CD4-positive, CD25-positive, alpha-beta regulatory T cell (primary cell): ENCODE data around the gene PPP3CB. TPM values are rescaled to one million over a fixed set of nuclear protein-coding genes. Genes with fewer than 3 reads are reported as not detected.
"Not testable (repeated sequence)": the region's sequence is repeated elsewhere in the genome, so short reads cannot be mapped to it uniquely, and the experiment has no call there.

ENCODE experiments used
- ATAC-seq, 2 donors: fragments of 150-1000 bp; cut with Tn5 transposase; one replicate each; pipeline ENCODE4 v1.10.0; 2021; ENCODE audit warnings: low read depth in 2 of 2, moderate number of reproducible peaks in 2 of 2, moderate library complexity in 1 of 2
- DNase-seq, 3 donors: peaks; one replicate each; pipeline versions ENCODE4 v3.0.0 to v3.0.0-alpha.2; 2012 to 2022; ENCODE audit warnings: mixed read lengths in 1 of 3
- H3K27ac ChIP-seq: one replicate; pipeline ENCODE4 v1.7.0; 2013; ENCODE audit warnings: mild to moderate bottlenecking, low read length; ENCODE audit not compliant: insufficient read depth, poor library complexity, severe bottlenecking
- H3K27me3 ChIP-seq: one replicate; pipeline ENCODE4 v1.7.0; 2013; ENCODE audit warnings: low read length; ENCODE audit not compliant: control insufficient read depth, insufficient read depth
- H3K36me3 ChIP-seq: one replicate; pipeline ENCODE4 v1.7.0; 2013; ENCODE audit warnings: mild to moderate bottlenecking, low read length, moderate library complexity; ENCODE audit not compliant: control insufficient read depth, insufficient read depth
- H3K4me1 ChIP-seq: 2 replicates; pipeline ENCODE4 v1.7.0; 2013; ENCODE audit warnings: mild to moderate bottlenecking, low read length; ENCODE audit not compliant: insufficient read depth, control insufficient read depth, poor library complexity, severe bottlenecking
- H3K4me3 ChIP-seq: one replicate; pipeline ENCODE4 v1.7.0; 2013; ENCODE audit warnings: low read depth, mild to moderate bottlenecking, low read length, moderate library complexity
- H3K9me3 ChIP-seq, 2 experiments: 1 replicate in 1 of 2; 2 replicates in 1 of 2; pipeline ENCODE4 v1.7.0; 2013; ENCODE audit warnings: low read length in 2 of 2, mild to moderate bottlenecking in 1 of 2, moderate library complexity in 1 of 2; ENCODE audit not compliant: control insufficient read depth in 2 of 2
- H3K27ac Mint-ChIP-seq, 3 donors: one replicate each; pipeline ENCODE4 v1.8.0; 2020 to 2022; ENCODE audit warnings: mild to moderate bottlenecking in 3 of 3, mixed read lengths in 3 of 3, moderate library complexity in 2 of 3
- H3K27me3 Mint-ChIP-seq: one replicate; pipeline ENCODE4 v1.8.0; 2022; ENCODE audit warnings: mild to moderate bottlenecking, mixed read lengths
- H3K36me3 Mint-ChIP-seq: one replicate; pipeline ENCODE4 v1.8.0; 2020; ENCODE audit warnings: mixed read lengths
- H3K4me1 Mint-ChIP-seq, 4 donors: one replicate each; pipeline ENCODE4 v1.8.0; 2020 to 2022; ENCODE audit warnings: mixed read lengths in 4 of 4, mild to moderate bottlenecking in 1 of 4
- H3K4me3 Mint-ChIP-seq, 4 donors: one replicate each; pipeline ENCODE4 v1.8.0; 2020 to 2022; ENCODE audit warnings: mild to moderate bottlenecking in 4 of 4, mixed read lengths in 4 of 4, moderate library complexity in 3 of 4
- H3K9me3 Mint-ChIP-seq, 7 donors: one replicate each; pipeline ENCODE4 v1.8.0; 2020 to 2022; ENCODE audit warnings: mixed read lengths in 7 of 7, mild to moderate bottlenecking in 3 of 7, moderate library complexity in 2 of 7
- polyA plus RNA-seq, 4 donors: library from polyadenylated mRNA; unstranded; fragments of 300-500 nt; fragmentation: Illumina TruSeq; gene quantifications; one replicate each; pipeline ENCODE4 v1.2.3, GENCODE V29; 2021
- total RNA-seq: library from RNA; stranded (reverse); gene quantifications from one replicate; pipeline ENCODE4 v1.2.3, GENCODE V29; 2022

PPP3CB gene
- total and polyA plus RNA-seq, 5 donors from 2014 or later, result 10.8 to 42.4 (median 11.2) TPM

GRCh38 chr10:73406846-73407245 lies 89.0 kb downstream of the PPP3CB start:
- no peaks in the 10 kb centered on the region for H3K9me3 ChIP-seq
- Mint-ChIP-seq H3K4me1 (peaks cover 34 to 82% (median 58%) of the 10 kb centered on the region in 4 donors), H3K36me3 (peaks cover 17% of the 10 kb centered on the region), H3K9me3 (no peaks in the 10 kb centered on the region), H3K27ac (no peak overlapping the region), H3K27me3 (no peaks in the 10 kb centered on the region), H3K4me3 (peak overlapping the region in 1 of 4 donors; percentile 13)
- DNase-seq (no peak), ATAC-seq (no peak)
- H3K4me1 ChIP-seq, result peaks cover 17% of the 10 kb centered on the region
- peaks cover 3% of the 10 kb centered on the region for H3K36me3 ChIP-seq
- H3K4me3 ChIP-seq, result no peak overlapping the region
- H3K27me3 ChIP-seq, result no peaks in the 10 kb centered on the region
- H3K27ac ChIP-seq, result no peak overlapping the region

- Mint-ChIP-seq H3K27me3 (no peaks in the 10 kb centered on the region), H3K27ac (peak overlapping the region in 1 of 3 donors; percentile 48), H3K36me3 (peaks cover 12% of the 10 kb centered on the region), H3K9me3 (no peaks in the 10 kb centered on the region), H3K4me1 (peaks cover 30 to 72% (median 48%) of the 10 kb centered on the region in 4 donors), H3K4me3 (peak overlapping the region in 1 of 4 donors; percentile 5)
- Histone ChIP-seq H3K4me1 (peaks cover 8% of the 10 kb centered on the region), H3K4me3 (no peak overlapping the region), H3K36me3 (peaks cover 4% of the 10 kb centered on the region), H3K9me3 (no peaks in the 10 kb centered on the region), H3K27ac (no peak overlapping the region), H3K27me3 (no peaks in the 10 kb centered on the region)
- no peak for DNase-seq
- ATAC-seq, result no peak
These were observed 90.3 kb downstream of the PPP3CB start for GRCh38 chr10:73405556-73405955.

GRCh38 chr10:73404690-73405089 lies 91.1 kb downstream of the PPP3CB start:
- Mint-ChIP-seq H3K9me3 (no peaks in the 10 kb centered on the region), H3K36me3 (peaks cover 8% of the 10 kb centered on the region), H3K27me3 (no peaks in the 10 kb centered on the region), H3K27ac (peak overlapping the region in 1 of 3 donors; percentile 5), H3K4me1 (peaks cover 25 to 66% (median 42%) of the 10 kb centered on the region in 4 donors), H3K4me3 (no peak overlapping the region)
- DNase-seq (no peak), ATAC-seq (no peak)
- Histone ChIP-seq H3K9me3 (no peaks in the 10 kb centered on the region), H3K4me3 (no peak overlapping the region), H3K27ac (no peak overlapping the region), H3K36me3 (peaks cover 11% of the 10 kb centered on the region), H3K4me1 (no peaks in the 10 kb centered on the region), H3K27me3 (no peaks in the 10 kb centered on the region)

GRCh38 chr10:73401636-73402035 lies 94.2 kb downstream of the PPP3CB start:
- Mint-ChIP-seq H3K27ac (no peak overlapping the region), H3K4me1 (peaks cover 5 to 44% (median 26%) of the 10 kb centered on the region in 4 donors), H3K36me3 (peaks cover 19% of the 10 kb centered on the region), H3K27me3 (no peaks in the 10 kb centered on the region), H3K9me3 (no peaks in the 10 kb centered on the region), H3K4me3 (no peak overlapping the region)
- Histone ChIP-seq H3K36me3 (peaks cover 35% of the 10 kb centered on the region), H3K9me3 (no peaks in the 10 kb centered on the region), H3K4me3 (no peak overlapping the region), H3K27me3 (no peaks in the 10 kb centered on the region), H3K4me1 (no peaks in the 10 kb centered on the region), H3K27ac (no peak overlapping the region)
- ATAC-seq (no peak), DNase-seq (no peak)

GRCh38 chr10:73399063-73399462 lies 96.8 kb downstream of the PPP3CB start:
- ATAC-seq (no peak), DNase-seq (no peak)
- Mint-ChIP-seq H3K27me3 (no peaks in the 10 kb centered on the region), H3K4me3 (no peak overlapping the region), H3K27ac (peak overlapping the region in 1 of 3 donors; percentile 56), H3K4me1 (peaks cover 0 to 23% (median 14%) of the 10 kb centered on the region in 4 donors), H3K9me3 (no peaks in the 10 kb centered on the region), H3K36me3 (peaks cover 32% of the 10 kb centered on the region)
- Histone ChIP-seq H3K27ac (no peak overlapping the region), H3K27me3 (no peaks in the 10 kb centered on the region), H3K4me3 (no peak overlapping the region), H3K4me1 (no peaks in the 10 kb centered on the region), H3K9me3 (peaks cover 0 to 3% of the 10 kb centered on the region in 2 experiments), H3K36me3 (peaks cover 56% of the 10 kb centered on the region)

GRCh38 chr10:73398024-73398423 lies 97.8 kb downstream of the PPP3CB start:
- H3K4me3 Mint-ChIP-seq, result no peak overlapping the region
- H3K4me1 Mint-ChIP-seq, result peaks cover 0 to 19% (median 8%) of the 10 kb centered on the region in 4 donors
- H3K27ac ChIP-seq, result no peak overlapping the region
- peaks cover 58% of the 10 kb centered on the region for H3K36me3 ChIP-seq
- DNase-seq (no peak), ATAC-seq (no peak)
- H3K9me3 Mint-ChIP-seq, result no peaks in the 10 kb centered on the region
- peaks cover 40% of the 10 kb centered on the region for H3K36me3 Mint-ChIP-seq
- no peak overlapping the region for H3K27ac Mint-ChIP-seq
- no peak overlapping the region for H3K4me3 ChIP-seq
- H3K27me3 ChIP-seq, result no peaks in the 10 kb centered on the region
- H3K4me1 ChIP-seq, result no peaks in the 10 kb centered on the region
- H3K27me3 Mint-ChIP-seq, result no peaks in the 10 kb centered on the region
- peaks cover 0 to 3% of the 10 kb centered on the region in 2 experiments for H3K9me3 ChIP-seq

- not testable (repeated sequence) for ATAC-seq, H3K27me3 ChIP-seq, H3K4me3 Mint-ChIP-seq, H3K9me3 ChIP-seq, H3K27ac ChIP-seq, H3K4me1 ChIP-seq, H3K9me3 Mint-ChIP-seq, DNase-seq, H3K27me3 Mint-ChIP-seq, H3K4me3 ChIP-seq, H3K27ac Mint-ChIP-seq
- Mint-ChIP-seq H3K36me3 (peaks cover 50% of the 10 kb centered on the region), H3K4me1 (peaks cover 4 to 20% (median 8%) of the 10 kb centered on the region in 4 donors)
- peaks cover 67% of the 10 kb centered on the region for H3K36me3 ChIP-seq
These were observed 101.5 kb downstream of the PPP3CB start for GRCh38 chr10:73394325-73394724.

- no peaks in the 10 kb centered on the region for H3K27me3 ChIP-seq
- no peaks in the 10 kb centered on the region for H3K9me3 Mint-ChIP-seq
- no peaks in the 10 kb centered on the region for H3K4me1 ChIP-seq
- no peak overlapping the region for H3K4me3 ChIP-seq
- H3K36me3 Mint-ChIP-seq, result peaks cover 34% of the 10 kb centered on the region
- H3K27me3 Mint-ChIP-seq, result no peaks in the 10 kb centered on the region
- no peak overlapping the region for H3K27ac Mint-ChIP-seq
- no peak overlapping the region for H3K4me3 Mint-ChIP-seq
- H3K36me3 ChIP-seq, result peaks cover 73% of the 10 kb centered on the region
- H3K27ac ChIP-seq, result no peak overlapping the region
- ATAC-seq (no peak), DNase-seq (no peak)
- H3K4me1 Mint-ChIP-seq, result peaks cover 0 to 14% (median 6%) of the 10 kb centered on the region in 4 donors
- no peaks in the 10 kb centered on the region for H3K9me3 ChIP-seq
These were observed 107.6 kb downstream of the PPP3CB start for GRCh38 chr10:73388228-73388627.
